GM12878 (cell line): ENCODE results near the gene EXD3. TPM values are rescaled to one million over a fixed set of nuclear protein-coding genes. Genes with fewer than 3 reads are reported as not detected.

Experiments
- EGR1 ChIP-seq, 2 experiments: IDR thresholded peaks; 1 replicate in 1 of 2; 2 replicates in 1 of 2; pipeline ENCODE4 v1.6.1; 2011 to 2012; ENCODE audit warnings: low read depth in 2 of 2, low read length in 2 of 2, borderline replicate concordance in 1 of 2, mild to moderate bottlenecking in 1 of 2, moderate library complexity in 1 of 2
- ETV6 ChIP-seq, 2 experiments: fragments of 450-650 bp in 1 of 2; IDR thresholded peaks in 1 of 2; conservative IDR thresholded peaks in 1 of 2; 2 replicates each; pipeline ENCODE4 v1.6.1; 2014; ENCODE audit warnings: antibody characterized with exemption in 1 of 2, borderline replicate concordance in 1 of 2, low read depth in 1 of 2, mild to moderate bottlenecking in 1 of 2, moderate library complexity in 1 of 2
- HSF1 ChIP-seq: fragments of 150-350 bp; IDR thresholded peaks from 2 replicates; pipeline ENCODE4 v1.6.1; 2014; ENCODE audit warnings: mild to moderate bottlenecking, low read depth, low read length
- IKZF2 ChIP-seq, 2 experiments: fragments of 450-650 bp; IDR thresholded peaks; 2 replicates each; pipeline ENCODE4 v1.6.1; 2017; ENCODE audit warnings: mild to moderate bottlenecking in 2 of 2, moderate library complexity in 2 of 2
- MLLT1 ChIP-seq: fragments of 450-650 bp; IDR thresholded peaks from 2 replicates; pipeline ENCODE4 v1.6.1; 2016; ENCODE audit warnings: mild to moderate bottlenecking
- MYC ChIP-seq: IDR thresholded peaks from 2 replicates; pipeline ENCODE4 v1.6.1; 2011; ENCODE audit warnings: mild to moderate bottlenecking, low read length, moderate library complexity, inconsistent platforms; ENCODE audit not compliant: insufficient read depth, insufficient replicate concordance, insufficient read length, severe bottlenecking
- PBX3 ChIP-seq: IDR thresholded peaks from 2 replicates; pipeline ENCODE4 v1.6.1; 2011; ENCODE audit warnings: mild to moderate bottlenecking, low read depth, low read length, moderate library complexity; ENCODE audit not compliant: insufficient replicate concordance
- SREBF1 ChIP-seq: IDR thresholded peaks from 2 replicates; pipeline ENCODE4 v1.6.1; 2012; ENCODE audit warnings: mild to moderate bottlenecking, low read length
- SUZ12 ChIP-seq: fragments of 200-600 bp; sonication (generic); IDR thresholded peaks from one replicate; pipeline ENCODE4 v1.6.1; 2018; ENCODE audit warnings: antibody characterized with exemption, mild to moderate bottlenecking; ENCODE audit not compliant: unreplicated experiment
- ZNF622 ChIP-seq: fragments of 450-650 bp; IDR thresholded peaks from 2 replicates; pipeline ENCODE4 v1.6.1; 2017; ENCODE audit warnings: mild to moderate bottlenecking, inconsistent platforms
- polyA plus RNA-seq, 11 experiments: library from polyadenylated mRNA; depleted of rRNA in 4 of 11; unstranded in 6 of 11; stranded (reverse) in 5 of 11; fragments of >200 nt; fragmentation: Nextera tagmentation in 4 of 11; fragmentation: Illumina TruSeq in 1 of 11; extraction: Ambion mirVana in 4 of 11; extraction: Trizol in 1 of 11; gene quantifications; 1 replicate in 1 of 11; 2 replicates in 10 of 11; pipeline versions ENCODE4 v1.2.1 to v1.2.3, GENCODE V29; 2011 to 2016; ENCODE audit warnings: inconsistent platforms in 2 of 11, missing spikeins in 2 of 11, low read depth in 1 of 11
- total RNA-seq, 4 experiments: library from RNA; depleted of rRNA in 3 of 4; stranded (reverse); fragments of >200 nt in 3 of 4; fragmentation: Illumina TruSeq in 1 of 4; extraction: Trizol in 1 of 4; gene quantifications; 2 replicates each; pipeline versions ENCODE4 v1.2.1 to v1.2.3, GENCODE V29; 2013 to 2021

Gene EXD3
- total and polyA plus RNA-seq, 10 of the 15 experiments (the other 5 are each of a cell fraction or from before 2014, with no cell fraction given) = 0.21 to 7.1 (median 3.6) TPM

DNA sequence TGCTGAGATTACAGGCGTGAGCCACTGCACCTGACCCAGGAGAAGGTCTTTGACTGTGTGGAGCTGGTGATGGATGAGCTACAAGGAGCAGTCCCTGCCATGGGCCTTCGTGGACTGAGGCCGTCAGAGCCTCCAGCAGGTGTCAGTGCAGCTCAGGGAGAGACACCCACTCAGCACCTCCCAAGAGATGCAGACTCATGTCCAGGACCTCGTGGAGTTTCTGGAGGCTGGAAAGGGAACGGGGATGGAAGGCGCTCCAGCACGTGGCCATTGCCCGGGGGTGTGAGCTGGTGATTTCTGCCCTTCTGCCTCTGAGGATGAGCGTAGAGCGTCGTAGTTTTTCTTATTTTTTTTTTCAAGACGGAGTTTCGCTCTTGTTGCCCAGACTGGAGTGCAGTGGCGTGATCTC is 136.0 kb downstream of the EXD3 start (continued):
- TF ChIP-seq HSF1 (no peak), IKZF2 (IDR thresholded peaks at IDR 0.05) (no peak), EGR1 (IDR thresholded peaks at IDR 0.05; ENCODE audit: borderline replicate concordance in 1 of 2, low read depth in 2 of 2, low read length in 2 of 2) (0 out of 3 replicates have a peak, but pooled peaks of 1 of the 2 experiments have one; percentile 11), ZNF622 (no peak), ETV6 (conservative IDR thresholded peaks at IDR 0.05 in 1 of 2, IDR thresholded peaks at IDR 0.05 in 1 of 2; ENCODE audit: borderline replicate concordance in 1 of 2, low read depth in 1 of 2) (no peak), PBX3 (no peak), MLLT1 (no peak), SREBF1 (no peak), MYC (no peak), SUZ12 (no peak)
